ENCODE measurements around the gene PINLYP. TPM values are rescaled to one million over a fixed set of nuclear protein-coding genes. Genes with fewer than 3 reads are reported as not detected.

Gene PINLYP
- total and polyA plus RNA-seq, 2 donors from 2014 or later, result 14.8 to 41.8 TPM

DNA sequence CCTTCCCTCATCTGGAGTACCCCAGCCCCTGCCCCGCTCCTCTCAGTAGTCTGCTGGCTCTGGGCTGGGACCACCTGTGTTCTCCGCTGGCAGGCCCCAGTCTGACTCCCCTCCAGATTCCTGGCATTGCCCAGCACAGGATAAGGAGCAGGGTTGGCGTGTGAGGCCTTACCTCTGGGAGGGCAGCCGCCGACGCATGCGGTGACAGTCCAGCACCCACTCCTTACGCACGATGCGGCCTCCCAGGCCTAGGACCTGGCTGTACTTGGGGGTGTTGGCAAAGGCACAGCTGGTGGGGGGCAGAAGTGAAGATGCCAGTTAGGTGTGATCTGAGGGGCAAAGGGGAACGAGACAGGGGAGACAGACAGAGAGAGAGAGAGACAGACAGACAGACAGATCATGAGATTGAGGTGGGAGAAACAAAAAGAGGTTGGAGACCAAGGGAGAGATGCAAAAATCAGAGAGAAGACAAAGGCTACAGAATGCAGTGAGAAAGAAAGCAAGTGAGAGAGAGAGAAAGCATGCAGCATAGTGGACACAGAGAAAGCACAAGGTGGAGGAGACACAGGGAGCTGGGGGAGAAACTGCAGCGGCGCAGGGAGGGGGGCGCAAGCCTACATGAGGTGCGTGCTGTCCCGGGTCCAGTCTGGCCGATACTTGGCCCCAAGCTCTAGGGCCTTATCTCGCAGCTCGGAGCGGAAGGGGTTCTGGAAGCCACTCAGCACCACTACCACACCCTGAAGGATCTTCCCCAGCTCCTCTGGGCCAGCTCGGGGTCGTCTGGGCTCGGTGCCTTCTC, 24.0 kb upstream of the PINLYP start:
- H3K36me3 ChIP-seq (ENCODE audit: control insufficient read depth in 2 of 3, insufficient read depth in 3 of 3, low read length in 3 of 3), result peaks cover 5 to 24% (median 11%) of the 10 kb centered on the region in 3 donors
- no peak overlapping the region for H3K9ac ChIP-seq (ENCODE audit: low read length in 3 of 3)
- H3K4me3 ChIP-seq (ENCODE audit: low read length in 3 of 3), result no peak overlapping the region
- H3K27ac ChIP-seq (ENCODE audit: low read depth in 2 of 2, low read length in 2 of 2), result no peak overlapping the region
- FAIRE-seq, result no peak
- peak in 1 of 5 donors; percentile 52 for DNase-seq
- H3K4me1 ChIP-seq (ENCODE audit: control insufficient read depth in 2 of 3, insufficient read depth in 2 of 3, low read depth in 1 of 3, low read length in 3 of 3), result no peaks in the 10 kb centered on the region
- no peaks in the 10 kb centered on the region for H3K9me3 ChIP-seq (ENCODE audit: control insufficient read depth in 2 of 3, insufficient read depth in 1 of 3, low read length in 3 of 3)
- TF ChIP-seq, protein P1, sequence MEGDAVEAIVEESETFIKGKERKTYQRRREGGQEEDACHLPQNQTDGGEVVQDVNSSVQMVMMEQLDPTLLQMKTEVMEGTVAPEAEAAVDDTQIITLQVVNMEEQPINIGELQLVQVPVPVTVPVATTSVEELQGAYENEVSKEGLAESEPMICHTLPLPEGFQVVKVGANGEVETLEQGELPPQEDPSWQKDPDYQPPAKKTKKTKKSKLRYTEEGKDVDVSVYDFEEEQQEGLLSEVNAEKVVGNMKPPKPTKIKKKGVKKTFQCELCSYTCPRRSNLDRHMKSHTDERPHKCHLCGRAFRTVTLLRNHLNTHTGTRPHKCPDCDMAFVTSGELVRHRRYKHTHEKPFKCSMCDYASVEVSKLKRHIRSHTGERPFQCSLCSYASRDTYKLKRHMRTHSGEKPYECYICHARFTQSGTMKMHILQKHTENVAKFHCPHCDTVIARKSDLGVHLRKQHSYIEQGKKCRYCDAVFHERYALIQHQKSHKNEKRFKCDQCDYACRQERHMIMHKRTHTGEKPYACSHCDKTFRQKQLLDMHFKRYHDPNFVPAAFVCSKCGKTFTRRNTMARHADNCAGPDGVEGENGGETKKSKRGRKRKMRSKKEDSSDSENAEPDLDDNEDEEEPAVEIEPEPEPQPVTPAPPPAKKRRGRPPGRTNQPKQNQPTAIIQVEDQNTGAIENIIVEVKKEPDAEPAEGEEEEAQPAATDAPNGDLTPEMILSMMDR (IDR thresholded peaks at IDR 0.05; ENCODE audit: borderline replicate concordance, extremely low read depth, insufficient read depth), result no peak
- H3K27me3 ChIP-seq (ENCODE audit: control insufficient read depth, insufficient read depth, low read length), result no peaks in the 10 kb centered on the region
- intact Hi-C loops (cut with DNase I), result no loop called here

DNA sequence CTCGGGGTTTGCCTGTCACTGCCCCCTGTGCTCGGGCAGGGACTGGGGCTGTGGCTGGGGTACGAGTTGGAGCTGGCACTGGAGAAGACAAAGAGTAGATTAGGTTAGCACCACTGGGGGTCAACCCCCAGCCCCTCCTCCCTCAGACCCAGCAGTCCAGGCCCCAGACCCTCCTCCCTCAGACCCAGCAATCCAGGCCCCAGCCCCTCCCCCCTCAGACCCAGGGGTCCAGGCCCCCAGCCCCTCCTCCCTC, 23.5 kb upstream of the PINLYP start:
- intact Hi-C loops (cut with DNase I), result no loop called here
- H3K9ac ChIP-seq (ENCODE audit: low read length in 3 of 3), result no peak overlapping the region
- peaks cover 5 to 24% (median 11%) of the 10 kb centered on the region in 3 donors for H3K36me3 ChIP-seq (ENCODE audit: control insufficient read depth in 2 of 3, insufficient read depth in 3 of 3, low read length in 3 of 3)
- no peaks in the 10 kb centered on the region for H3K4me1 ChIP-seq (ENCODE audit: control insufficient read depth in 2 of 3, insufficient read depth in 2 of 3, low read depth in 1 of 3, low read length in 3 of 3)
- DNase-seq (no peak), FAIRE-seq (no peak)
- H3K27ac ChIP-seq (ENCODE audit: low read depth in 2 of 2, low read length in 2 of 2), result no peak overlapping the region
- H3K4me3 ChIP-seq (ENCODE audit: low read length in 3 of 3), result no peak overlapping the region
- H3K9me3 ChIP-seq (ENCODE audit: control insufficient read depth in 2 of 3, insufficient read depth in 1 of 3, low read length in 3 of 3), result no peaks in the 10 kb centered on the region
- no peaks in the 10 kb centered on the region for H3K27me3 ChIP-seq (ENCODE audit: control insufficient read depth, insufficient read depth, low read length)
- TF ChIP-seq, protein P1 (IDR thresholded peaks at IDR 0.05; ENCODE audit: borderline replicate concordance, extremely low read depth, insufficient read depth), result no peak

DNA sequence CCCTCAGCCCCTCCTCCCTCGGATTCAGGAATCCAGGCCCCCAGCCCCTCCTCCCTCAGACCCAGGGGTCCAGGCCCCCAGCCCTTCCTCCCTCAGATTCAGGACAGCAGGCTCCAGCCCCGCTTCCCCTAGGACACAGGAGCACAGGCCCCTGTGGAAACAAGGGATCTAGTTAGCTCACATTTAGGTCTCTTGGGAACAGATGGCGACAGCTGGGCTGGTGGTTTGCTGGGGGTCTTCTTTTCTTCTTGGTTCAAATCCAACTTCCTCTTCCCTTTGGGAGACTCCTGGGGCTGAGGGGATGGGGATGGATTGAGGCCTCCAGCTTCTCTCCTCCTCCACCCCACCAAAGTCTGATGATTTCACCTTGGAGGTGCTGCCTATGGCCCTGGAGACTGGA, 23.0 kb upstream of the PINLYP start:
- Histone ChIP-seq H3K27me3 (ENCODE audit: control insufficient read depth, insufficient read depth, low read length) (no peaks in the 10 kb centered on the region), H3K36me3 (ENCODE audit: control insufficient read depth in 2 of 3, insufficient read depth in 3 of 3, low read length in 3 of 3) (peaks cover 5 to 24% (median 11%) of the 10 kb centered on the region in 3 donors), H3K27ac (ENCODE audit: low read depth in 2 of 2, low read length in 2 of 2) (no peak overlapping the region), H3K4me1 (ENCODE audit: control insufficient read depth in 2 of 3, insufficient read depth in 2 of 3, low read depth in 1 of 3, low read length in 3 of 3) (no peaks in the 10 kb centered on the region), H3K9ac (ENCODE audit: low read length in 3 of 3) (no peak overlapping the region), H3K4me3 (ENCODE audit: low read length in 3 of 3) (no peak overlapping the region), H3K9me3 (ENCODE audit: control insufficient read depth in 2 of 3, insufficient read depth in 1 of 3, low read length in 3 of 3) (no peaks in the 10 kb centered on the region)
- FAIRE-seq (no peak), DNase-seq (peak in 1 of 5 donors; percentile 30)
- intact Hi-C loops (cut with DNase I), result no loop called here
- TF ChIP-seq, protein P1 (IDR thresholded peaks at IDR 0.05; ENCODE audit: borderline replicate concordance, extremely low read depth, insufficient read depth), result no peak

All from kidney (tissue), 14 donors.